Measurements from ENCODE around the gene ZNF529. TPM values are rescaled to one million over a fixed set of nuclear protein-coding genes. Genes with fewer than 3 reads are reported as not detected.
"Not testable (repeated sequence)": the region's sequence is repeated elsewhere in the genome, so short reads cannot be mapped to it uniquely, and the experiment has no call there.

Gene ZNF529
- total RNA-seq, result 10 to 100 TPM; 15.6 to 16.4 TPM
- polyA plus RNA-seq, result 8.6 TPM

- peaks cover 0 to 4% of the 10 kb centered on the region in 2 donors for H3K27me3 Mint-ChIP-seq
- ChIA-PET CTCF (interaction anchor here (0.6 to 1.0 kb wide), 3 partner anchors 29 to 770 kb away, joined by 3 read pairs; no protein-coding TSS in a partner anchor), POLR2A (interaction anchor here (0.5 to 1.9 kb wide), 5 partner anchors 32 to 84 kb away, joined by 4 to 18 read pairs (median 5); partner anchors contain the start of genes ZNF260, ZNF382 and ZNF566)
- peak within 1 kb of the TSS; percentile 99 for H3K27ac ChIP-seq (ENCODE audit: low read depth, low read length)
- peaks cover 50 to 58% (median 55%) of the 10 kb centered on the region in 3 donors for H3K4me1 Mint-ChIP-seq
- peak within 1 kb of the TSS; percentile 96 to 100 (median 98) for H3K27ac Mint-ChIP-seq
- H3K9me3 Mint-ChIP-seq, result peaks cover 0 to 5% (median 2%) of the 10 kb centered on the region in 5 donors
- H3K9me3 ChIP-seq (ENCODE audit: low read length), result no peaks in the 10 kb centered on the region
- peaks cover 20% of the 10 kb centered on the region for H3K4me1 ChIP-seq (ENCODE audit: insufficient read depth, low read length)
- H3K36me3 ChIP-seq (ENCODE audit: insufficient read depth, low read length), result peaks cover 12% of the 10 kb centered on the region
- peaks cover 24 to 52% (median 42%) of the 10 kb centered on the region in 3 donors for H3K36me3 Mint-ChIP-seq
- peak; percentile 84 to 93 (median 89) for DNase-seq
- H3K4me3 Mint-ChIP-seq, result peak within 1 kb of the TSS; percentile 89 to 98 (median 93)
- H3K27me3 ChIP-seq (ENCODE audit: insufficient read depth, low read length, poor library complexity, severe bottlenecking), result no peaks in the 10 kb centered on the region
- H3K4me3 ChIP-seq (ENCODE audit: low read length), result peak within 1 kb of the TSS; percentile 96
Observed at GRCh38 chr19:36573020-36573894, at the start of gene ZNF529. TSS of gene ZNF529 (minus strand) at chr19:36573292. CDS start at chr19:36572346, 946 bp downstream.

- peaks cover 27 to 31% (median 31%) of the 10 kb centered on the region in 3 donors for H3K4me1 Mint-ChIP-seq
- H3K36me3 ChIP-seq (ENCODE audit: insufficient read depth, low read length), result peaks cover 4% of the 10 kb centered on the region
- peak overlapping the region; percentile 83 to 100 (median 89) for H3K4me3 Mint-ChIP-seq
- ChIA-PET POLR2A (interaction anchor here (1.0 to 1.8 kb wide), 5 partner anchors 33 to 612 kb away, joined by 3 to 13 read pairs (median 7); partner anchors contain the start of genes ZNF260, ZNF383, ZNF420 and ZNF529), CTCF (no interaction called here)
- peak overlapping the region; percentile 91 for H3K4me3 ChIP-seq (ENCODE audit: low read length)
- no peak for DNase-seq
- H3K4me1 ChIP-seq (ENCODE audit: insufficient read depth, low read length), result peaks cover 13% of the 10 kb centered on the region
- H3K36me3 Mint-ChIP-seq, result peaks cover 19 to 48% (median 28%) of the 10 kb centered on the region in 3 donors
- no peaks in the 10 kb centered on the region for H3K9me3 ChIP-seq (ENCODE audit: low read length)
- H3K27ac ChIP-seq (ENCODE audit: low read depth, low read length), result peak overlapping the region; percentile 93
- H3K27ac Mint-ChIP-seq, result peak overlapping the region; percentile 81 to 99 (median 93)
- H3K9me3 Mint-ChIP-seq, result peaks cover 0 to 2% (median 0%) of the 10 kb centered on the region in 5 donors
- H3K27me3 Mint-ChIP-seq, result no peaks in the 10 kb centered on the region
- H3K27me3 ChIP-seq (ENCODE audit: insufficient read depth, low read length, poor library complexity, severe bottlenecking), result no peaks in the 10 kb centered on the region
Observed at GRCh38 chr19:36605877-36606478, 32.9 kb upstream of the ZNF529 start.

GRCh38 chr19:36605101-36605876 lies 32.2 kb upstream of the ZNF529 start, which contains the start of gene ZNF382:
TSS of gene ZNF382 (plus strand) at chr19:36605313. CDS start at chr19:36609915, 4,602 bp downstream.
- Mint-ChIP-seq H3K4me1 (peaks cover 27 to 31% (median 31%) of the 10 kb centered on the region in 3 donors), H3K36me3 (peaks cover 16 to 42% (median 22%) of the 10 kb centered on the region in 3 donors), H3K9me3 (peaks cover 0 to 2% (median 0%) of the 10 kb centered on the region in 5 donors), H3K4me3 (peak within 1 kb of the TSS; percentile 83 to 100 (median 89)), H3K27ac (peak within 1 kb of the TSS; percentile 81 to 99 (median 93)), H3K27me3 (no peaks in the 10 kb centered on the region)
- ChIA-PET CTCF (no interaction called here), POLR2A (interaction anchor here (0.7 to 1.8 kb wide), 11 partner anchors 32 to 990 kb away, joined by 3 to 13 read pairs (median 3); partner anchors contain the start of genes ZFP14, ZNF260, ZNF345 and ZNF383)
- H3K36me3 ChIP-seq (ENCODE audit: insufficient read depth, low read length), result peaks cover under 1% of the 10 kb centered on the region
- peak; percentile 76 to 91 (median 81) for DNase-seq
- no peaks in the 10 kb centered on the region for H3K27me3 ChIP-seq (ENCODE audit: insufficient read depth, low read length, poor library complexity, severe bottlenecking)
- peaks cover 13% of the 10 kb centered on the region for H3K4me1 ChIP-seq (ENCODE audit: insufficient read depth, low read length)
- peak within 1 kb of the TSS; percentile 91 for H3K4me3 ChIP-seq (ENCODE audit: low read length)
- H3K9me3 ChIP-seq (ENCODE audit: low read length), result no peaks in the 10 kb centered on the region
- peak within 1 kb of the TSS; percentile 93 for H3K27ac ChIP-seq (ENCODE audit: low read depth, low read length)

- CTCF ChIA-PET, result interaction anchor here (1.1 kb wide), 1 partner anchor 30 kb away, joined by 3 read pairs; no protein-coding TSS in a partner anchor
- H3K9me3 Mint-ChIP-seq, result peaks cover 0 to 2% (median 0%) of the 10 kb centered on the region in 5 donors
Observed at GRCh38 chr19:36604656-36605100, 31.6 kb upstream of the ZNF529 start.

GRCh38 chr19:36602681-36603080 lies 29.6 kb upstream of the ZNF529 start:
- POLR2A ChIA-PET; H3K27ac ChIP-seq (ENCODE audit: low read depth, low read length); H3K9me3 Mint-ChIP-seq; H3K27me3 ChIP-seq (ENCODE audit: insufficient read depth, low read length, poor library complexity, severe bottlenecking); H3K9me3 ChIP-seq (ENCODE audit: low read length); DNase-seq; H3K4me3 ChIP-seq (ENCODE audit: low read length); H3K36me3 ChIP-seq (ENCODE audit: insufficient read depth, low read length); CTCF ChIA-PET; H3K27me3 Mint-ChIP-seq: not testable (repeated sequence)
- peak overlapping the region in 5 of 8 donors; percentile 2 to 97 (median 92) for H3K27ac Mint-ChIP-seq
- H3K4me1 Mint-ChIP-seq, result peaks cover 23 to 31% (median 31%) of the 10 kb centered on the region in 3 donors
- peaks cover 13% of the 10 kb centered on the region for H3K4me1 ChIP-seq (ENCODE audit: insufficient read depth, low read length)
- H3K36me3 Mint-ChIP-seq, result peaks cover 0 to 19% (median 2%) of the 10 kb centered on the region in 3 donors
- H3K4me3 Mint-ChIP-seq, result peak overlapping the region in 2 of 7 donors; percentile 51 to 55

More at GRCh38 chr19:36604656-36605100, 31.6 kb upstream of the ZNF529 start:
- Mint-ChIP-seq H3K4me3 (peak overlapping the region; percentile 83 to 100 (median 89)), H3K36me3 (peaks cover 12 to 36% (median 17%) of the 10 kb centered on the region in 3 donors), H3K27ac (peak overlapping the region; percentile 81 to 99 (median 93)), H3K4me1 (peaks cover 27 to 31% (median 31%) of the 10 kb centered on the region in 3 donors), H3K27me3 (no peaks in the 10 kb centered on the region)
- peak; percentile 76 to 93 (median 84) for DNase-seq
- no peaks in the 10 kb centered on the region for H3K36me3 ChIP-seq (ENCODE audit: insufficient read depth, low read length)
- peak overlapping the region; percentile 91 for H3K4me3 ChIP-seq (ENCODE audit: low read length)
- peak overlapping the region; percentile 93 for H3K27ac ChIP-seq (ENCODE audit: low read depth, low read length)
- POLR2A ChIA-PET, result interaction anchor here (0.7 to 1.8 kb wide), 11 partner anchors 31 to 991 kb away, joined by 3 to 13 read pairs (median 3); partner anchors contain the start of genes ZFP14, ZNF260, ZNF345 and ZNF383
- H3K27me3 ChIP-seq (ENCODE audit: insufficient read depth, low read length, poor library complexity, severe bottlenecking), result no peaks in the 10 kb centered on the region
- no peaks in the 10 kb centered on the region for H3K9me3 ChIP-seq (ENCODE audit: low read length)
- H3K4me1 ChIP-seq (ENCODE audit: insufficient read depth, low read length), result peaks cover 13% of the 10 kb centered on the region

GRCh38 chr19:36579255-36579654 lies 6.2 kb upstream of the ZNF529 start:
- peaks cover 9 to 12% (median 9%) of the 10 kb centered on the region in 3 donors for H3K4me1 Mint-ChIP-seq
- peaks cover 34 to 61% (median 55%) of the 10 kb centered on the region in 3 donors for H3K36me3 Mint-ChIP-seq

More at GRCh38 chr19:36579255-36579654, 6.2 kb upstream of the ZNF529 start:
- ChIA-PET CTCF (no interaction called here), POLR2A (interaction anchor here (0.6 kb wide), 1 partner anchor 13 kb away, joined by 6 read pairs; no protein-coding TSS in a partner anchor)
- no peak overlapping the region for H3K4me3 Mint-ChIP-seq
- Histone ChIP-seq H3K27ac (ENCODE audit: low read depth, low read length) (no peak overlapping the region), H3K4me3 (ENCODE audit: low read length) (peak overlapping the region; percentile 14), H3K4me1 (ENCODE audit: insufficient read depth, low read length) (peaks cover 8% of the 10 kb centered on the region), H3K36me3 (ENCODE audit: insufficient read depth, low read length) (peaks cover 14% of the 10 kb centered on the region), H3K27me3 (ENCODE audit: insufficient read depth, low read length, poor library complexity, severe bottlenecking) (no peaks in the 10 kb centered on the region), H3K9me3 (ENCODE audit: low read length) (no peaks in the 10 kb centered on the region)
- peaks cover 5 to 33% (median 14%) of the 10 kb centered on the region in 5 donors for H3K9me3 Mint-ChIP-seq
- DNase-seq, result no peak
- no peak overlapping the region for H3K27ac Mint-ChIP-seq
- H3K27me3 Mint-ChIP-seq, result no peaks in the 10 kb centered on the region
